ENCODE measurements around the gene TMEM237. TPM values are rescaled to one million over a fixed set of nuclear protein-coding genes. Genes with fewer than 3 reads are reported as not detected.

Gene TMEM237
- total and polyA plus RNA-seq, 12 donors = 12.3 to 109 (median 33.6) TPM

DNA sequence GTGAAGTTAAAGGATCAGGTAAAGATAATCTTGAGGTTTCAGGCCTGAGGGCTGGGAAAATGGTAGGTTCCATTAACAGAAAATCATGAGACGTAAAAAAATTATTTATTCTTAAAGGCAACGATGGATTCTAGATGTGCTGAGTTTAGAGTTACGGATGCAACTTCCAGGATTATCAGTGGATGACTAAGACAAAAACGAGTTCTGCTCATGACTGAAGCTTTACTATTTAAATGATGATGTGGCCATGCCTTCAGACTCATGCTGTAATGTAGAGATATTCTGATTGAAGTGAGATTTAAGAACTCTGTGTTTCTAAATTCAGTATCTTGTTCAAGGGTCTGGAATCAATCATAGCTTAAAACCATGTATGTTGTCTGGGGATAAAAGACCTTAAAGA, 5.0 kb downstream of the TMEM237 start:
- Histone ChIP-seq H3K36me3 (replicated peaks in 1 of 2) (peaks cover 0 to 21% of the 10 kb centered on the region in 2 donors), H3K4me1 (replicated peaks in 1 of 2) (peaks cover 0 to 18% of the 10 kb centered on the region in 2 donors), H3K27me3 (no peaks in the 10 kb centered on the region), H3K9me3 (replicated peaks in 1 of 3) (no peaks in the 10 kb centered on the region), H3K4me3 (no peak overlapping the region), H3K27ac (no peak overlapping the region)
- TF ChIP-seq, protein P1, sequence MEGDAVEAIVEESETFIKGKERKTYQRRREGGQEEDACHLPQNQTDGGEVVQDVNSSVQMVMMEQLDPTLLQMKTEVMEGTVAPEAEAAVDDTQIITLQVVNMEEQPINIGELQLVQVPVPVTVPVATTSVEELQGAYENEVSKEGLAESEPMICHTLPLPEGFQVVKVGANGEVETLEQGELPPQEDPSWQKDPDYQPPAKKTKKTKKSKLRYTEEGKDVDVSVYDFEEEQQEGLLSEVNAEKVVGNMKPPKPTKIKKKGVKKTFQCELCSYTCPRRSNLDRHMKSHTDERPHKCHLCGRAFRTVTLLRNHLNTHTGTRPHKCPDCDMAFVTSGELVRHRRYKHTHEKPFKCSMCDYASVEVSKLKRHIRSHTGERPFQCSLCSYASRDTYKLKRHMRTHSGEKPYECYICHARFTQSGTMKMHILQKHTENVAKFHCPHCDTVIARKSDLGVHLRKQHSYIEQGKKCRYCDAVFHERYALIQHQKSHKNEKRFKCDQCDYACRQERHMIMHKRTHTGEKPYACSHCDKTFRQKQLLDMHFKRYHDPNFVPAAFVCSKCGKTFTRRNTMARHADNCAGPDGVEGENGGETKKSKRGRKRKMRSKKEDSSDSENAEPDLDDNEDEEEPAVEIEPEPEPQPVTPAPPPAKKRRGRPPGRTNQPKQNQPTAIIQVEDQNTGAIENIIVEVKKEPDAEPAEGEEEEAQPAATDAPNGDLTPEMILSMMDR (IDR thresholded peaks at IDR 0.05) = no peak
- no peak for TF ChIP-seq POLR2A (IDR thresholded peaks at IDR 0.05)
- WGBS, 4 donors = 74 to 85% (median 78%) methylated on average over 4 of the region's 4 CpGs
- DNase-seq = no peak
- intact Hi-C loops (cut with DNase I) = no loop called here

DNA sequence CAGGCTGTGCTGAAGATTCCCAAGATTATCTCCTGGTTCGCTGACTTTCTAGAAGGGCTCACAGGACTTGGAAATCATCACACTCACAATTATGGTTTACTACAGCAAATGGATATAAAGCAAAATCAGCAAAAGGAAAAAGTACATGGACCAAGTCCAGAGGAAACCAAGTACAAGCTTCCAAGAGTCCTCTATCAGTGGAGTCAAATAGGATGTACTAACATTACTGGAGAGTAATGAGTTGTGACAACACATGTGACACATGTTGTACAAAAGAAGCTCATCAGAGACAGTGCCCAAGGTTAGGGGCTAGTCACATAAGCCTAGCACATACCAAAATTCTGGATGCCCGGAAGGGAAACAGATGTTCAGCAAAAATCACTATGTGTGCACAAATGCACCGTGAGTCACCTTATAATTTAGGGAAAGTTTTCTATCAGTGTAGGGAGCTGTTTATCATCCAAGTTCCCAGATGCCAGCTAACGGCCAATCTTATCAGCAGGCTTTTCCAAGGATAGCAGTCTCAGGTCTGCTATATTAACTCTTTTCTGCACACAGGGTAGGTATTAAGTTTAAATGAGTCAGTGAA, 9.5 kb downstream of the TMEM237 start:
- no peak for TF ChIP-seq POLR2A (IDR thresholded peaks at IDR 0.05)
- TF ChIP-seq, protein P1 (IDR thresholded peaks at IDR 0.05) = no peak
- H3K36me3 ChIP-seq (replicated peaks in 1 of 2) = peaks cover 0 to 47% of the 10 kb centered on the region in 2 donors
- no peaks in the 10 kb centered on the region for H3K27me3 ChIP-seq
- no peaks in the 10 kb centered on the region for H3K9me3 ChIP-seq (replicated peaks in 1 of 3)
- peaks cover 0 to 12% of the 10 kb centered on the region in 2 donors for H3K4me1 ChIP-seq (replicated peaks in 1 of 2)
- peak in 6 of 7 donors; percentile 44 to 85 (median 64) for DNase-seq
- WGBS, 4 donors = 49 to 53% (median 51%) methylated on average over 4 of the region's 4 CpGs
- H3K27ac ChIP-seq = peak overlapping the region in 3 of 5 donors; percentile 33 to 40 (median 35)
- intact Hi-C loops (cut with DNase I) = no loop called here
- H3K4me3 ChIP-seq = no peak overlapping the region

DNA sequence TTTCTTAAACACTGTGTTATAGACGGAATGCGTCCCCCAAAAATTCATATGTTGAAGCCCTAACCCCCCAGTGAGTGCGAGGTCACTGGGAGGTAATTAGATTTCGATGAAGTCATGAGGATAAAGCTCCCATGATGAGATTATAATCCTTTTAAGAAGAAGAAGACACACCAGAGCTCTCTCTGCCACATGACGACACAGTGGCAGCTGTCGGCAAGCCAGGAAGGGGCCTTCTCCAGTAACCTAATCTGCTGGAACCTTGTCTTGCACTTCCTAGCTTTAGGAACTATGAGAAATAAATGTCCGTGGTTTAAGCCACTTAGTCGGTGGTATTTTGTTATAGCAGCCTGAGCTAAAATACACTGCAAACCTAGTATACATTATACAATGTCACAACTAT, 12.3 kb downstream of the TMEM237 start:
- H3K27ac ChIP-seq = no peak overlapping the region
- peaks cover 0 to 12% of the 10 kb centered on the region in 2 donors for H3K4me1 ChIP-seq (replicated peaks in 1 of 2)
- no peak overlapping the region for H3K4me3 ChIP-seq
- H3K36me3 ChIP-seq (replicated peaks in 1 of 2) = peaks cover 0 to 30% of the 10 kb centered on the region in 2 donors
- TF ChIP-seq, protein P1 (IDR thresholded peaks at IDR 0.05) = no peak
- TF ChIP-seq POLR2A (IDR thresholded peaks at IDR 0.05) = no peak
- intact Hi-C loops (cut with DNase I) = no loop called here
- WGBS, 4 donors = 90 to 97% (median 95%) methylated on average over 8 of the region's 8 CpGs
- H3K27me3 ChIP-seq = no peaks in the 10 kb centered on the region
- no peak for DNase-seq
- H3K9me3 ChIP-seq (replicated peaks in 1 of 3) = no peaks in the 10 kb centered on the region

DNA sequence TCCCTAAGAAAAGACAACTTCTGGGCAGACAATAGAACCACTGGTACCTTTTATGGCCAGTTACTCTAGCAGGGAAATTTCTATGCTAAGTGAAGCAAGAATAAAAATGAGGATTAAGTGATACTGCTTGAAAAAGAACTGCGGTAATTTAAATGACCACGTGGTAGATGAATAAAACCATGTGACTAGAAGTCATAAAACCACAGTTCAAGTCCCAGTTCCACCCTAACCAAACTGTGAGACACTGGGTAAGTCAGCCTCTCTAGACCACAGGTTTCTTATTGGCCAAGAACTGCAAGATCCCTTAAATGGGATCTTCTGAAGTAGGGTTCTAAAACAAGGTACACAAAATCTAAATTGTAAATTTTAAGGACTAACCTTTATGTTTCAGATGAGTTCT, 12.7 kb downstream of the TMEM237 start:
- Histone ChIP-seq H3K4me1 (replicated peaks in 1 of 2) (peaks cover 0 to 12% of the 10 kb centered on the region in 2 donors), H3K27me3 (no peaks in the 10 kb centered on the region), H3K36me3 (replicated peaks in 1 of 2) (peaks cover 0 to 32% of the 10 kb centered on the region in 2 donors), H3K27ac (no peak overlapping the region), H3K9me3 (replicated peaks in 1 of 3) (no peaks in the 10 kb centered on the region), H3K4me3 (no peak overlapping the region)
- intact Hi-C loops (cut with DNase I) = no loop called here
- TF ChIP-seq POLR2A (IDR thresholded peaks at IDR 0.05) = no peak
- TF ChIP-seq, protein P1 (IDR thresholded peaks at IDR 0.05) = no peak
- 74 to 88% (median 85%) methylated on average over 2 of the region's 2 CpGs for WGBS, 4 donors
- no peak for DNase-seq
